HG03354 (cell line): Measurements from ENCODE around the gene ZFAND2A.
"Not testable (repeated sequence)": the region's sequence is repeated elsewhere in the genome, so short reads cannot be mapped to it uniquely, and the experiment has no call there.

Experiments used
- ATAC-seq: cut with Tn5 transposase; IDR thresholded peaks from one replicate; pipeline ENCODE4 v1.9.1; 2021; ENCODE audit warnings: mild to moderate bottlenecking; ENCODE audit not compliant: unreplicated experiment, poor library complexity, severe bottlenecking

The ZFAND2A gene

DNA sequence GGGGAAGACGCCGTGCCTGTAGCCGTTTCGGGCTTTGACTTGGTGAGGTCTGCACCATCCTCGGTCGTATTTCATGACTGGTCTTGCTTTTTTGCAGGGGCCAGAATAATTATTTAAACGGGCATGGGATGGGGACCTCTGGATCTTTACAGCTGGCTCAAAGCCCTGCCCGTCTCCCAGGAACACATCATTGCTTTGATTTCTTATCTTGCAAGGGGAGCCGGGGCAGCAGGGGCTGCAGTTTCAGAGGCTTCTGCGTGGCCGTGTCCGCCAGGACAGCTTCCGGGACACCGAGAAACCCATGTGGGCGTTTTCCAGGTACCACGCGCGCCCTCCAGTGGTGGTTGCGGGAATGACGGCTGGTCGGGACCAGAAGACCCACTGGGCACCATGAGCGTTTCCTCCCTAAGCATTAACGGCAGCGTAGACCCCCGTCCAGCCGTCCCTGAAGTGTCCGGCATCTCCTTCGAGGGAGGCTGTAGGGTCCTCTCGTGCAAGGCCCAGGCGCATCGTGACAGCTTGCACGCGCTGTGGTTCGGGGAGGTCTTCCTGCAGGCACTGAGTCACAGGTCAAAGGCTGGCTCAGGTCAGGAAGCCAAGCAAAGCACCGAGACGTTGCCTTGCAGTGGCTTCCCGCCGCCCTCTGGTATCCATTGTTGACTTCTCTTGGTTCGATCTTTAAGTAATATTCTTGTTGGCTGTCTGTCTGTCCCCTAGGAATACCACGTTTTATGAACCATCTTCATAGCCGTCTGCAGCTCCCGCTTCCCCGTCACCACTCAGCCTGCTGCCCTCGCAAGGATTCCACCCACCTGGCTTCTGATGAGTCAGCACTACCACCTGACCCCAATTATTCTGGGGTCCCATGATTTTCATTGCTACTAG, 16.2 kb upstream of the ZFAND2A start:
- no peak for ATAC-seq

DNA sequence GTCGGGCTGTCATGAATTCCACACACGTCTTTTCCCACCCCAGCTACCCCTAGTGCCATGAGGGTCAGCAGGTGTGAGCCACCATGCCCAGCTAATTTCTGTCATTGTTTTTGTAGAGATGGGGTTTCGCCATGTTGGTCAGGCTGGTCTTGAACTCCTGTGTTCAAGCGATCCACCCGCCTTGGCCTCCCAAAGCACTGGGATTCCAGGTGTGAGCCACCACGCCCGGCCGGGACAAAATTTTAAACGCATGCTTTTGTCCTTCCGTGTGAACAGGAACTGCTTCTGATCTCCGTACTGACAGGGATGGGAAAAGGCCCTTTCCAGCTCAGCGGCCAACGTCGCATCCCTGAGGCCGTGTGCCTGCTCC, 15.6 kb upstream of the ZFAND2A start:
- no peak for ATAC-seq

DNA sequence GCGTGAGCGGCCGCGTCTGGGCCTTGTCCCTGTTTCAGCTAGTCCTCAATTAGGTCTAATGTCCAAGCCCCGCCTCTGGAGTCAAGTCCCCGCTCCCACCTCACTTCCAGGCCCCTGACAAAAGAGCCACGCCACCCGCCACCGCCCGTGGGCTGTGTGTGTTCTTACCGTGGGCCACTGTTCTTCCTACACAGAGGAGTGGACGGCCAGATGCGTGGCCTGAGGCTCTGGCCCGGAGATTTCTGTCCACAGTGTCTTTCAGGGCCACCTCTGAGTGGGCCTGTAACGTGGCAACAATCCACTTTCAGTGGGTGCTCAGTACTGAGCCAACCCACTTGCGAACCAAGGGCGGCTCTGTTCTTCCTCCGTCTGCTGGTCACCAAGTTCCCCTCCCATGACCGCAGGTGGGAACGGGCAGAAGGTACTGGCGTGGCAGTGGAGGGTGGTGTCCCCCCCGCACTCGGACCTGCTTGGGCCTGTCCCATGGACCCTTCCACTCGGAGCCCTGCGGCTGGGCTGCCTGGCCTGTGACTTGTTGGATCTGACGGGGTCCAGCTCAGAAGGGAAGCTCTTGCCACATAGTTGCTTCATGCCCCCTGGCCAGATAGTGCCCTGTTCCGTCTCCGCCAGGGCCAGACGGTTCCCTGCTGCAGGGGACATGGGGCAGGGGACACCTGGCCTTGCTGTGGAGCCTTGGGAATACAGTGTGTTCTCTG, 15.0 kb upstream of the ZFAND2A start:
- no peak for ATAC-seq

DNA sequence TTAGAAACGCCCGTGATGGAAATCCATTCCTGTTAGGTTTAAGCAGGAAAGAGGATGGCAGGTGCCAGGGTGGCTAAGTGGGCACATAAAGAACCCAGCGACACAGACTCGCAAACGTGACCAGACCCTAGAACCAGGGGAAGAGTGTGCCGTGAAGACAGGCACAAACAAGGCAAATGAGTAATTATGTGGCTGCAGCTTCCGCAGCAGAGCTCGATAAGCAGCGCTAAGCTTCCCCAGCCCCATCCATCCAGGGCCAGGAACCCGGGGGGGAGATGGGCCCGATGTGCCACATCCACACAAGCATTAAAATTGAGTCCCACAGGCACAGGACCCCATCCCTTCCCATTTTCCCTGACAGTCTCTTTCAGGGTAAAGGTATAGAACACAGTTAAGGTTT, 14.0 kb upstream of the ZFAND2A start:
- ATAC-seq = no peak

DNA sequence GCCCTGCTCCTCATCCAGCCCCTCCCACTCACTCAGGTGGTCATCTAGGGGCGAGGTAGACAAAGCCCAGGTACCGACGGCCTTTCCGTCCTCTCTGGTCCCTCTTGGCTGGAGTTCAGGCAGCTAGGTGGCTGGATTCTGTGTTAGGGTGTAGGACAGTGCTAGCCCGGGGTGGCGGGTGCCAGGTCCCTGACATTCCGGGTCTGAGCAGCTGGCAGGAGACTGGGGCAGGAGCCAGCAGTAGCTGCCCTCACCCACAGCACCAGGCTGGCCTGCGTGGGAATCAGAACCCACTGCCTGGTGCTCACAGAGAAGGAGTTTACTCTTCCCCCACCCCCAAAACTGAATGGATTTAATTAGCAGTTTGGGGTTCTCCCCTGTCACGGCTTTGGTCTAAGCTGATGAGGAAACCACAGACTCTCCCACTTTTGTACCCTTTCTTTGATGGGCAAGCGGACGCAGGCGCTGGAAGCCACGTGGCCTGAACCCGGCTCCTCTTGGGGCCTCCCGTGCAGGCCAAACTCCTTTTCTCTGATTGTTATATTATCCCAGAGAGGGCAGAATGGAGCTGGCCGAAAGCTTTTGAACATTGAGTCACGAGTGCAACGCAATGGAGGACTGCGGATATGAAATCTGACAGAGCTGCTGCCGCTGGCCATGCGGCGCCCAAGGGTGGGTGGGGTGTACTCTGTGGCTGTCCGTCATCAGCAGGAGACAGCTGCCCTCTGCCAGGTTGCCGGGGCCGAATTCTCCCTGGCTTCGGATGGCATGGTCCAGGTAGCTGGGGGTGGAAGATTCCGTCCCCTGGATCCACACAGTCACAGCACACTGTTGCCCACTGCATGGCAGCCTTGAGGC, 12.9 kb upstream of the ZFAND2A start:
- ATAC-seq = no peak

DNA sequence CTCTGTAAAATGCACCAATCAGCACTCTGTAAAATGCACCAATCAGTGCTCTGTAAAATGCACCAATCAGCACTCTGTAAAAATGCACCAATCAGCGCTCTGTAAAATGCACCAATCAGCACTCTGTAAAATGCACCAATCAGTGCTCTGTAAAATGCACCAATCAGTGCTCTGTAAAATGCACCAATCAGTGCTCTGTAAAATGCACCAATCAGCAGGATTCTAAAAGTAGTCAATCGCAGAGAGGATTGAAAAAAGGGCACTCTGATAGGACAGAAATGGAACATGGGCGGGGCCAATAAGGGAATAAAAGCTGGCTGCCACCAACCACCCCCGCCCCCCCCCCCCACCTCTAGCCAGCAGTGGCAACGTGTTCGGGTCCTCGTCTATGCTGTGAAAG, 11.5 kb upstream of the ZFAND2A start:
- not testable (repeated sequence) for ATAC-seq

DNA sequence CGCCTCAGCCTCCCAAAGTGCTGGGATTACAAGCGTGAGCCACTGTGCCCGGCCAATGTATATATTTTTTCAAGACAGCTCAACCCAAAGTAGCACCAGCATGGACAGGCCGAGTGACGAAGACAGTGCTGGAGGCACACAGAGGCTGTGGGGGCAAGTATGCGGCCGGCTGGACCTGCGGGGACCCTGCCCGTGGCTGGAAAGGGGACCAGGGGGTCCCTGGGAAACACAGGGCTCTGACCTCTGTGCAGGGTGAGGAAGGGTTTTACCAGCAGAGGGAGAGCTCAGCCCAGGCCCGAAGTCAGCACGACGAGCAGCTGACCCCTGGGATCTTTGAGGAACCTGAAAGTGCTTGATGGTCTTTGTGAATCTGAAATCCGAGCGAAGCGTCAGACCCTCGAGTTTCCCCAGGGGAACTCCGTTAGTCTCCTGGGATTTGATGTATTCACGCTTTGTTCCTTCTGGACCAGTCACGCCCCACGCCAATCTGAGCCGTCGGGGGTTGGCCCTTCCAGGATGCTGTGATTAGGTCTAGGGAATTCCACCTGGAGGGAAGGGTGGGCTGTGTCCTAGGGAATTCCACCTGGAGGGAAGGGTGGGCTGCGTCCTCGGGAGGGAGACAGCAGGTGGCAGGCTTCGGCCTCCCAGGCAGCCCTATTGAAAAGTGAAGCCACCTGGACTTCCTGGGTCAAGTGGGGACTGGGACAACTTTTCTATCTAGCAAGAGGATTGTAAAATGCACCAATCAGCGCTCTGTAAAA, 10.9 kb upstream of the ZFAND2A start:
- ATAC-seq = no peak

DNA sequence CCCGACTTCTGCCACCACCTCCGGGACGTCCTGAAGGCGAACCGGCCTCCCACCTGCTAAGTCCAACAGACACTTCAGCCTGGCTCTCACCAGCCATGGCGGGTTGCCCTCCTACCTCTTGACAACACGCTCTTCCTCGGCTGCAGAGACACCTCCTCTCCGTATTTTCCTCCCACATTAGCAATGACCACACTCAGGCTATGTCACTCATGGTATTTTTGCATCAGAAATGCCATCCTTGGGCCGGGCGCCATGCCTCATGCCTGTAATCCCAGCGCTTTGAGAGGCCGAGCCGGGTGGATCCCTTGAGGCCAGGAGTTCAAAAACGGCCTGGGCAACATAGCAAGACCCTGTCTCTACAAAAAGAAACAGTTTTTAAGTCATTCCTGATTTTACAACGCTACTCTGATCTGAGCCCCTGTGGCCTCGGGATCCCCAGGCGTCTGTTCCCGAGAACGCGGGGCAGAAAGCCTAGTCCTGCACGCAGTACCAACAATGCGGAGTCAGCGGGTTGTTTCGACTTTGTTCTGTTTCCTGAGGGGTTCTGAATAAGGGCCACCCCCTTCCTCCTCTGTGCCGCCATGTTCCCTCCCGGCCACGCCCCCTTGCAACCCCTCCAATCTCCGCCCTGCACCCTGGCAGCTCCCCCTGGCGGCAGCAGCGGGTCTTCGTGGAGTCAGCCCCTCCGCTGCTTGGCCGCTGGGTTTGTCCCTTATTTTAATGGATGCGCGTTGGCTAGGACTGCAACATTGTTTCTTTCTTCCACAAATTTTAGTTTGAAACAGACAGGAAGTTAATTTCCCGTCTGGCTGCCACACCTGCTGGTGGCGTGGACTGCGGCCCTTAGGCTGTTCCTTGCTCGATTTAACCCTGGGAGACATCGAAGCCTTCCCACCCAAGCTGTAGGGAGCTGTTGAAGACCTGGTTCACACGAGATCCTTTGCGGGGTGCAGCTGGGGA, 9.7 kb upstream of the ZFAND2A start:
- peak; percentile 89 for ATAC-seq

DNA sequence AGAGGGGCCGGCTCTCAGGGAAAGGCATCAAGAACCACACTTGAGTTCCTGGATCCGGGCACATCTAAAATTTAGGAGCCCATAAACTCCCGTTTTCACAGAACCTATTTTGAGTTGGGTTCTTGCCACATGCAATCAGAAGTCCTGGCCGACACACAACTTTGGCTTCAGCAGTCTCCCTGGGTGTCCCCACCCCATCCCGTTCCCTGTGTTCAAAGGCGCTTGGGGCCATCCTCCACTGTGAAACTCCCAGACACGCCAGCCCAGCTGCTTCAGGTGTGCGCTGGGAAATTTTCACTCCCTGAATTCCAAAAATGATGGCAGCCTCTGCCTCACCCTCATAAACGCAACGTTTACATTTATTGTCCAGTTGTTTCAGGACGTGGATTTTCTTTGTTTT, 8.4 kb upstream of the ZFAND2A start:
- ATAC-seq = no peak

DNA sequence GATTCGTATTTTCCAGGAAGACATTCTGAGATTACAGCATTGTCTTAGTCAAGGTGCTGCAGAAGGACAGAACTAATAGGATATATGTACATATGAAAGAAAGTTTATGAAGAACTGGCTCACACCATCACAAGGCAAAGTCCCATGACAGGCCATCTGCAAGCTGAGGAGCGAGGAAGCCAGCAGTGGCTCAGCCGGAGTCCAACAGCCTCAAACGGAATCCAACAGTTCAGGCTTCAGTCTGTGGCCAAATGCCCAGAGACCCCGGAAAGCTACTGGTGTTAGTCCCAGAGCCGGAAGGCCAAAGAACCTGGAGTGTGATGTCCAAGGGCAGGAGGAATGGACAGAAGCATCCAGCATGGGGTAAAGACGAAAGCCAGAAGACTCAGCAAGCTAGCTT, 4.4 kb upstream of the ZFAND2A start:
- ATAC-seq = no peak

DNA sequence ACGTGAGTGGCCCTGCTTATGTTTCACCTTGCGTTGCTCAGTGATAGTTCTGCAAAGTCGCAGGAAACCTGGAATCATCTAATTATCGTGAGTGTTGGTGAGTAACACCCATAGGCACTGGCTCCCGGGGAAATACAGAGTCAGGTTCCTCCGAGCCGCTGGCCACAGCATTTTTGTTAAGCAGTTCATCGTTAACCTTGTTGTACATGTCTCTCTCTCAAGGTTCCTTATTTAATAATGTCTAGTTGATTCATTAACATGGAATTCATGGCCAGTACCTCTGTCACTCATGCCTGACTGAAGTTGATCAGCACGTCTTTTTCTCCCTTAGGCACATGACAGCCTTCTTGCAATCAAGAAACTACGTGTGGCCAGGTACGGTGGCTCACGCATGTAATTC, 3.1 kb upstream of the ZFAND2A start:
- no peak for ATAC-seq

DNA sequence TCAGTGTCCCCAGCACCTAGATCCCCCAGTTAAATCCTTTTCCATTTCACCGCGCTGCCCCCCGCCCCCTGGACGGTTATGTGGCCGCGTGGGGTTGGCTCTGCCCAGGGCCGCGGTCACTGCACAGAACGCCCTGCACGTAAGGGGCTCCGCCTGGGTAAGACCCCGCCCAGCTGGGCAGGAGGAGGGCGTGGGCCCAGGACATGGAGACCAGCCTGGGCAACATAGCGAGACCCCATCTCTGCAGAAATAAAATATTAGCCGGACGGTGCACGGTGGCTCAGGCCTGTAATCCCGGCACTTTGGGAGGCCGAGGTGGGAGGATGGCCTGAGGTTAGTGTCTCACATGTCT, 650 bp upstream of the ZFAND2A start:
- no peak for ATAC-seq

DNA sequence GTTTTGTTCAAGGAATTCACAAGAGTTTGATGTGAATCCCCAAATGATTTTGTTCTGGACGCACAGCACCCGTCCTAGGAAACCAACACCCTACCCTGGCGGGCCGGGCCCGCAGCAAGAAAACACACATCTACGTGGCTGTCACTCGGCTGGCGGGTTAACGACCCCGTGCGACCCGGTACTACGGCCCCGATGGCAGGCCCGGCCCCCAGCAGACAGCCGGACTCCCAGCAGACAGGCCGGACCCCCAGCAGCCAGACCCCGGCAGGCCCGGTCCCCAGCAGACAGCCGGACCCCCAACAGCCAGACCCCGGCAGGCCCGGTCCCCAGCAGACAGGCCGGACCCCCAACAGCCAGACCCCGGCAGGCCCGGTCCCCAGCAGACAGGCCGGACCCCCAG, 765 bp downstream of the ZFAND2A start:
- ATAC-seq = not testable (repeated sequence)

DNA sequence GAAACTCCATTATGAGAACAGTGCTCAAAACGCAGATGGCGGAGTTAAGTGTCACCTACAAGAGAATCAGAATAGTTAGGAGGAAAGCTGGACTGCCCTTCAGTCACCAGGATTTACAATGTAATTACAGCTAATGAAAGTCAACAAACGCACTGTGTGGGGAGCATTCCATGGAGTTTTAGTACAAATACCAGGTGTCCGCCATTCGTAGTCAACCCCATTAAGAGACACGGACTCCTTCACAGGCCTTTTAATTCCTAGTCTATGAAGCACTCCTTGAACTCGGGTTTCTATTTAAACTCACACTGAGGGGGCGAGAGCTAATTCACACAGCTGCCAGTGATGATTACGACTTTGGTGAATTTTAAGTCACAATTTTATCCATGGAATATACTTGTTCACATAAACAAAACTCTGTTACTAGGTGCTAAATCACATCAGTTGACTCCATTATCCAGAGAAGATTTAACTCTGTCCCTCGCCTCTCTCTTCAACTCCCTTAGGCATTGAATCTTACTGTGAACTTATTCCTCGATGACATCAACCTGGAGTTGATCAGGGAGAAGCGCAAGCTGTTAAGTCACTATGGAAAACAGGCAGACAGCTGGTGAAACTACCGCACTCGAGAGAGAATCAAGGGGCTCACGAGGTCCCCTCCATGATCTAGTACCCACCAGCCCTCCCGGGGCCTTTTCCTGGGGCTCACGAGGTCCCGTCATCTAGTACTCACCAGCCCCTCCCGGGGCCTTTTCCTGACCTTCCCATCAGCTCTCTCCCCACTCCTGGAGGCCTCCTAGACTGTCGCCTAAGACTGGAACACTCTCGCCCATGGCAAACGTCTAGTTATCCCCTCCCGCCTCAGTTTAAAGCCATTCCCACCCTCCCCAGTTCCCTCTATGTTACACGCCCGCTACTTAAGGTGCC, 1.5 kb downstream of the ZFAND2A start:
- no peak for ATAC-seq

DNA sequence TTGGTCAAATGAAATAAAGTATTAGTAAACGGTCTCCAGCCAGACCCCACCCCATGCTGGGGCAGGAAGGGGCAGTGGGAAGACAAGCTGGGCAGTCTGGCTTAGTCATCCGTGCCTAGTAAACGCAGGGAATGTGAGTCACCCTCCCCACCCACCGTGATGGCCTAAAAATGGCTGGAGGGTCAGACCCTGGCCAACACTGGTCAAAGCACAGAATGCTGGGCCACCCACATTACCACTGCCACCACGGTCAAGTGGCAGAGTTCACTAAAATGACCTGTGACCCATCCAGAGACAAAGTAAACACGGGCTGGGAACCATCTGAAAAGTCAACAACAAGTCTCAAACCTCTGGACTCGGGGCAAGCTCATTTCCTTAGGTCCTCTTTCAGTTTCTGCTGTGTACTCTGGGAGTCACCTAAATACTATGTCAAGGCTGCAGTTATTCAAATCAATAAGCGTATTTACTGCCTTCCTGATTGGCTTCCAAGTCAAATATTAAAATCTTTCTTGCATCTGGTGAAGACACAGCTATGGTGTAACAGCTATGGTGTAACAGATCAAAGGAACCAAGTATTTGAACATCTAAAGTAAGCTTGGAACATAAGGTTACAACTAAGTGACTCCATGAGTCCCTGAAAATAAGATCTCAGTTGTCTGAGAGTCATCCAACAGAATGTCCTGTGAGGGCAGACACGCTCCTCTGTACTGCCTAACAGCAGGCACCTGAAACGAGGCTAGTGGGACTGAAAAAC, 3.0 kb downstream of the ZFAND2A start:
- no peak for ATAC-seq

DNA sequence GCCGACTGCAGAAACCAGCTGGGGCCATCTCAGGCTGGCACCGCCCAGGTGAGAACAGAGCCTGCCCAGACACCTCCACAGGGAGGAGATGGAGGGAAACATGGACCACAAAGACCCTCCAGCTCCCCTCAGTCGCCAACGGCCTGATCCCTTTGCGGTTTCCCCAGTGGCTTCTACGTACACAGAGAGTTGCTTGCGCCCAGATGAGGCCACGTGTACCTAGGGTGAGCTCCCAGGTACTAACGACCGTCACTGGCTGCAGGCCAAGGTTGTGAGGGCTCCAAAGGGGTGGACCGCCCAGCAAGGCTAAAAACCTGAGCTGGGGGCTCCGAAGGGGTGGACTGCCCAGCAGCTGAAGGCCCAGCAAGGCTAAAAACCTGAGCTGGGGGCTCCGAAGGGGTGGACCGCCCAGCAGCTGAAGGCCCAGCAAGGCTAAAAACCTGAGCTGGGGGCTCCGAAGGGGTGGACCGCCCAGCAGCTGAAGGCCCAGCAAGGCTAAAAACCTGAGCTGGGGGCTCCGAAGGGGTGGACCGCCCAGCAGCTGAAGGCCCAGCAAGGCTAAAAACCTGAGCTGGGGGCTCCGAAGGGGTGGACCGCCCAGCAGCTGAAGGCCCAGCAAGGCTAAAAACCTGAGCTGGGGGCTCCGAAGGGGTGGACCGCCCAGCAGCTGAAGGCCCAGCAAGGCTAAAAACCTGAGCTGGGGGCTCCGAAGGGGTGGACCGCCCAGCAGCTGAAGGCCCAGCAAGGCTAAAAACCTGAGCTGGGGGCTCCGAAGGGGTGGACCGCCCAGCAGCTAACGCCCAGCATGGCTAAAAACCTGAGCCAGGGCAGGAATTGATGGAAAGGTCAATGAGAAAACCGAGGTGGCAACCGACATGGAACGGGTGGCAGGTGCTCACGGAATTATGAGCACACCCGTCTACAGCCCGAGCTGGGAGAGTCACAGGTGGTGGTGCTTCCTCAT, 3.9 kb downstream of the ZFAND2A start:
- ATAC-seq = not testable (repeated sequence)
